ENCODE results near the gene PTPRG. TPM values are rescaled to one million over a fixed set of nuclear protein-coding genes. Genes with fewer than 3 reads are reported as not detected.

The PTPRG gene
- total RNA-seq, 1 donor from 2014 or later: 39.6 TPM

DNA sequence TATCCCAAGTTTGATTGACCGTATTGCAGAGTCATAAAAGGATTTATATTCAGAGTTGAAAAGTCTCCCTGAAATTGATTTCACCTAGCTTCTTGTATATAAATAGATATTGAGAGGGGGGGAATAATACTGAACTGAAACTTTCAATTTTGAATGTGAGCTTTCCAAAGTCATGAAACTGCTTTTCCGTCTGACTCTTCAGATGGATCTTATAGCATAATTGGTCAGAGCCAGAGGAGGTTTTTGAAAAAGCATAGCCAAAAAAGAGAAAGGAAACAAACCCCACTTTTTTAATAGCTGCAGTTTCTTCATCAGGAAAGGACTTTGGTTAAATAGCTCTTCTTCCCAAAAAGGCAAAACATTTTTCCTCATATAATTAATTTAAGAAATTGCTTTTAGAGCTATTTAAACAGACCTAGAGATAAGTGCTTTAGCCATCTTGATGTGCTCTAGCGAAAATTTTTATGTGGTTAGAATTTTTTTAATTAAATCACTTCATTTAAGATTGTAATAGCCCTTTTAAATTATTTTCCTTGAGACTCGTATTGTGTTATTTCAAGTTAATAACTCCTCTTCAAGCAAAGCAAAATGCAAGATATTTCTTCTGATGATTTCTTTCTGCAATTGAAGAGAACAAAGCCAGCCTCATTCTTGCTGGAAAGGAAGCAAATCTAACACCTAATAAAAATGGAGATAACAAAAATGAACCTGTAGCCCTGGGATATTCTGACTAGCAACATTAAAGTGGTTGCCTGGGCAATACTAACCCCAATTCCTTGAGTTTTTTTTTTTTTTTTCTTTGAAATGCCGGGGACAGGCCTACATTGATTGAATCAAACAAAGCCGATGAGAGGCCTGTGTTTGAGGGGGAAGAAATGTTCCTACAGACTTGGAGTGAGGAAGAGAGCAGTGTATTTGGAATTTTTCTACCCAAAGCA lies 173.6 kb downstream of the PTPRG start:
- Histone ChIP-seq H3K9ac (ENCODE audit: low read length) (no peak overlapping the region), H3K79me2 (ENCODE audit: insufficient read depth, low read length) (no peaks in the 10 kb centered on the region), H3K4me3 (ENCODE audit: insufficient read depth, low read depth, low read length) (no peak overlapping the region), H3K27ac (ENCODE audit: low read depth, low read length) (no peak overlapping the region), H3K36me3 (ENCODE audit: insufficient read depth, low read length) (no peaks in the 10 kb centered on the region), H3K27me3 (ENCODE audit: insufficient read depth, low read length) (no peaks in the 10 kb centered on the region), H4K20me1 (ENCODE audit: insufficient read depth, low read length) (peaks cover 31% of the 10 kb centered on the region), H3K9me3 (ENCODE audit: insufficient read depth, low read depth, low read length) (no peaks in the 10 kb centered on the region), H3K4me2 (ENCODE audit: low read length) (no peak overlapping the region), H3K4me1 (ENCODE audit: insufficient read depth, low read length) (no peaks in the 10 kb centered on the region), H2AFZ (ENCODE audit: low read depth, low read length) (no peak overlapping the region)
- H3K4me1 Mint-ChIP-seq (ENCODE audit: low read depth, unreplicated experiment): peaks cover 2% of the 10 kb centered on the region
- FAIRE-seq: no peak
- DNase-seq (ENCODE audit: low read depth): no peak
- no peak overlapping the region for H3K27ac Mint-ChIP-seq (ENCODE audit: unreplicated experiment)
- H3K27me3 Mint-ChIP-seq (ENCODE audit: low read depth, unreplicated experiment): no peaks in the 10 kb centered on the region
- H3K36me3 Mint-ChIP-seq (ENCODE audit: low read depth, unreplicated experiment): no peaks in the 10 kb centered on the region
- no peaks in the 10 kb centered on the region for H3K9me3 Mint-ChIP-seq (ENCODE audit: unreplicated experiment)
- TF ChIP-seq, protein P1, sequence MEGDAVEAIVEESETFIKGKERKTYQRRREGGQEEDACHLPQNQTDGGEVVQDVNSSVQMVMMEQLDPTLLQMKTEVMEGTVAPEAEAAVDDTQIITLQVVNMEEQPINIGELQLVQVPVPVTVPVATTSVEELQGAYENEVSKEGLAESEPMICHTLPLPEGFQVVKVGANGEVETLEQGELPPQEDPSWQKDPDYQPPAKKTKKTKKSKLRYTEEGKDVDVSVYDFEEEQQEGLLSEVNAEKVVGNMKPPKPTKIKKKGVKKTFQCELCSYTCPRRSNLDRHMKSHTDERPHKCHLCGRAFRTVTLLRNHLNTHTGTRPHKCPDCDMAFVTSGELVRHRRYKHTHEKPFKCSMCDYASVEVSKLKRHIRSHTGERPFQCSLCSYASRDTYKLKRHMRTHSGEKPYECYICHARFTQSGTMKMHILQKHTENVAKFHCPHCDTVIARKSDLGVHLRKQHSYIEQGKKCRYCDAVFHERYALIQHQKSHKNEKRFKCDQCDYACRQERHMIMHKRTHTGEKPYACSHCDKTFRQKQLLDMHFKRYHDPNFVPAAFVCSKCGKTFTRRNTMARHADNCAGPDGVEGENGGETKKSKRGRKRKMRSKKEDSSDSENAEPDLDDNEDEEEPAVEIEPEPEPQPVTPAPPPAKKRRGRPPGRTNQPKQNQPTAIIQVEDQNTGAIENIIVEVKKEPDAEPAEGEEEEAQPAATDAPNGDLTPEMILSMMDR (IDR thresholded peaks at IDR 0.05; ENCODE audit: insufficient read depth, low read depth, low read length): no peak
- no peak overlapping the region for H3K4me3 Mint-ChIP-seq (ENCODE audit: unreplicated experiment)

DNA sequence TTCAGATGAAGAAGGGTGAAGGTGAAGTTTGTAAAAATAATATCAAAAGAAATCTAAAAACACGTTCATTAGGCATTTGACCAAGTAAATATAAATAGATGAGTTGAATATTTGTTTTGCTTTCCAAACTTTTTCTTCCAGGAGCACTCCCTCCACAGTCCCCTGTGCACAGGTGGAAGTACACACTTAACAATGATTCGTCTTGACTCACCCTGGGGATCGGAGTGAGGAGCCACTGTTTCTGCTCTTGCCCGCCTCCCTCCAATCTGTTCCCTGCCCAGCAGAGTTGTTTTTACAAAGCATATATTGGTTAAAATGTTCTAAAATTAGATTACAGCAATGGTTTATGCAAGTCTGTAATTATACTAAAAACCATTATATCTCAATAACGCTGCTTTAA lies 175.1 kb downstream of the PTPRG start:
- Histone ChIP-seq H3K36me3 (ENCODE audit: insufficient read depth, low read length) (no peaks in the 10 kb centered on the region), H3K27ac (ENCODE audit: low read depth, low read length) (no peak overlapping the region), H3K9me3 (ENCODE audit: insufficient read depth, low read depth, low read length) (no peaks in the 10 kb centered on the region), H4K20me1 (ENCODE audit: insufficient read depth, low read length) (peaks cover 24% of the 10 kb centered on the region), H3K4me1 (ENCODE audit: insufficient read depth, low read length) (no peaks in the 10 kb centered on the region), H3K27me3 (ENCODE audit: insufficient read depth, low read length) (no peaks in the 10 kb centered on the region), H3K9ac (ENCODE audit: low read length) (no peak overlapping the region), H3K4me2 (ENCODE audit: low read length) (no peak overlapping the region), H3K79me2 (ENCODE audit: insufficient read depth, low read length) (no peaks in the 10 kb centered on the region), H3K4me3 (ENCODE audit: insufficient read depth, low read depth, low read length) (no peak overlapping the region), H2AFZ (ENCODE audit: low read depth, low read length) (no peak overlapping the region)
- no peaks in the 10 kb centered on the region for H3K9me3 Mint-ChIP-seq (ENCODE audit: unreplicated experiment)
- no peak overlapping the region for H3K4me3 Mint-ChIP-seq (ENCODE audit: unreplicated experiment)
- H3K27me3 Mint-ChIP-seq (ENCODE audit: low read depth, unreplicated experiment): no peaks in the 10 kb centered on the region
- DNase-seq (ENCODE audit: low read depth): peak; percentile 3
- peaks cover 2% of the 10 kb centered on the region for H3K4me1 Mint-ChIP-seq (ENCODE audit: low read depth, unreplicated experiment)
- TF ChIP-seq EZH2 (IDR thresholded peaks at IDR 0.05; ENCODE audit: insufficient read depth, low read length): no peak
- TF ChIP-seq, protein P1 (IDR thresholded peaks at IDR 0.05; ENCODE audit: insufficient read depth, low read depth, low read length): no peak
- H3K27ac Mint-ChIP-seq (ENCODE audit: unreplicated experiment): no peak overlapping the region
- H3K36me3 Mint-ChIP-seq (ENCODE audit: low read depth, unreplicated experiment): no peaks in the 10 kb centered on the region
- FAIRE-seq: no peak

DNA sequence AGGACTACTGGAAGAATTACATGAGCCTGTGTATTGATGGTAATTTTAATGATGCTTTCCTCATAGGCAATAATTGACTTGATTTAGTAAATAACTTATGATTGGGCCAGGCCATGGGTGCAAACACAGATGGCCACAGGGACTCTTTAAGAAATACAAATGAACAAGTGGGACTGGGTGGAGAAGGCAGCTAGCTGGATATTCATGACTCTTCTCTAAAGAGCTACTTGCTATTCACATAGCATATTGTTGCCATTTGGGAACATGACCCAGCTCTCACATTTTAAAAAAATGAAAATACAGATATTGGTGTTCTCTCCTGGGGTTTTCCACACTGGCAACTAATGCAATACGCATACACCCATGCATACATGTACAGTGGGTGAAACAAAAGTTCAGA lies 178.3 kb downstream of the PTPRG start:
- no peak overlapping the region for H3K4me3 ChIP-seq (ENCODE audit: insufficient read depth, low read depth, low read length)
- no peak overlapping the region for H3K9ac ChIP-seq (ENCODE audit: low read length)
- Mint-ChIP-seq H3K27ac (ENCODE audit: unreplicated experiment) (no peak overlapping the region), H3K4me3 (ENCODE audit: unreplicated experiment) (no peak overlapping the region), H3K9me3 (ENCODE audit: unreplicated experiment) (no peaks in the 10 kb centered on the region), H3K27me3 (ENCODE audit: low read depth, unreplicated experiment) (no peaks in the 10 kb centered on the region), H3K4me1 (ENCODE audit: low read depth, unreplicated experiment) (peaks cover 2% of the 10 kb centered on the region), H3K36me3 (ENCODE audit: low read depth, unreplicated experiment) (no peaks in the 10 kb centered on the region)
- no peak overlapping the region for H3K4me2 ChIP-seq (ENCODE audit: low read length)
- DNase-seq (ENCODE audit: low read depth): no peak
- peaks cover 13% of the 10 kb centered on the region for H4K20me1 ChIP-seq (ENCODE audit: insufficient read depth, low read length)
- no peak overlapping the region for H2AFZ ChIP-seq (ENCODE audit: low read depth, low read length)
- no peaks in the 10 kb centered on the region for H3K9me3 ChIP-seq (ENCODE audit: insufficient read depth, low read depth, low read length)
- H3K27ac ChIP-seq (ENCODE audit: low read depth, low read length): no peak overlapping the region
- no peaks in the 10 kb centered on the region for H3K36me3 ChIP-seq (ENCODE audit: insufficient read depth, low read length)
- no peaks in the 10 kb centered on the region for H3K4me1 ChIP-seq (ENCODE audit: insufficient read depth, low read length)
- FAIRE-seq: no peak
- H3K79me2 ChIP-seq (ENCODE audit: insufficient read depth, low read length): no peaks in the 10 kb centered on the region
- H3K27me3 ChIP-seq (ENCODE audit: insufficient read depth, low read length): no peaks in the 10 kb centered on the region
- TF ChIP-seq EZH2 (IDR thresholded peaks at IDR 0.05; ENCODE audit: insufficient read depth, low read length): no peak
- TF ChIP-seq, protein P1 (IDR thresholded peaks at IDR 0.05; ENCODE audit: insufficient read depth, low read depth, low read length): no peak
